Measurements from ENCODE around the gene ENTPD8.

DNA sequence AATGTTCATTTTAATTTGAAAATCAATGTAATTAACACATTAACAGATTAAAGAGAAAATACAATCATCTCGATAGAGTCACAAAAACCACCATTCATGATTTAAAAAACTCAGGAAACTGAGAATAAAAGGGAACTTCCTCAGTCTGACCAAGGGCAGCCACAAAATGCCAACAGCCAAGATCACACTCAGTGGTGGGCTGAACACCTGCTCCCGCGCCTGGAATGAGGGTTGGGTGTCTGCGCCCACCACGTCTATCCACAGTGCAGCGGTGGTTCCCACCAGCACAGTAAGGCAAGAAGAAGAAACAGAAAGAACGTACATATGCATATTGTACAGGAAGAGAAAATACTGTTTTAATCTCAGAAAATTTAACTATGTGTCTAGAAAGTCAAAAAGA, 29.6 kb upstream of the ENTPD8 start:
- TF ChIP-seq POLR2AphosphoS5 (IDR thresholded peaks at IDR 0.05) (no peak), POLR2A (IDR thresholded peaks at IDR 0.05) (no peak)
- TF ChIP-seq, protein P1, sequence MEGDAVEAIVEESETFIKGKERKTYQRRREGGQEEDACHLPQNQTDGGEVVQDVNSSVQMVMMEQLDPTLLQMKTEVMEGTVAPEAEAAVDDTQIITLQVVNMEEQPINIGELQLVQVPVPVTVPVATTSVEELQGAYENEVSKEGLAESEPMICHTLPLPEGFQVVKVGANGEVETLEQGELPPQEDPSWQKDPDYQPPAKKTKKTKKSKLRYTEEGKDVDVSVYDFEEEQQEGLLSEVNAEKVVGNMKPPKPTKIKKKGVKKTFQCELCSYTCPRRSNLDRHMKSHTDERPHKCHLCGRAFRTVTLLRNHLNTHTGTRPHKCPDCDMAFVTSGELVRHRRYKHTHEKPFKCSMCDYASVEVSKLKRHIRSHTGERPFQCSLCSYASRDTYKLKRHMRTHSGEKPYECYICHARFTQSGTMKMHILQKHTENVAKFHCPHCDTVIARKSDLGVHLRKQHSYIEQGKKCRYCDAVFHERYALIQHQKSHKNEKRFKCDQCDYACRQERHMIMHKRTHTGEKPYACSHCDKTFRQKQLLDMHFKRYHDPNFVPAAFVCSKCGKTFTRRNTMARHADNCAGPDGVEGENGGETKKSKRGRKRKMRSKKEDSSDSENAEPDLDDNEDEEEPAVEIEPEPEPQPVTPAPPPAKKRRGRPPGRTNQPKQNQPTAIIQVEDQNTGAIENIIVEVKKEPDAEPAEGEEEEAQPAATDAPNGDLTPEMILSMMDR (IDR thresholded peaks at IDR 0.05): no peak

Data from breast epithelium (tissue), 3 donors.